SK-N-SH (cell line): ENCODE results near the gene SIM1. TPM values are rescaled to one million over a fixed set of nuclear protein-coding genes. Genes with fewer than 3 reads are reported as not detected.

Experiments used
- CTCF ChIA-PET: fragments of 300-600, 350-600 bp; formaldehyde crosslinking; extraction: SDS; loops from one replicate; lab custom pipeline; 2021; lab: Yijun Ruan, JAX
- POLR2A ChIA-PET: fragments of 350-600 bp; sonication (Branson Sonifier 250); formaldehyde crosslinking; extraction: SDS; loops from one replicate; lab custom pipeline; 2020; ENCODE audit warnings: antibody characterized with exemption, inconsistent platforms; lab: Yijun Ruan, JAX
- DNase-seq: peaks from one replicate; pipeline ENCODE4 v3.0.0; 2012
- H2AFZ ChIP-seq: fragments of 200-600 bp; sonication (generic); 2 replicates; pipeline ENCODE4 v1.8.1; 2016; ENCODE audit warnings: antibody characterized with exemption, mild to moderate bottlenecking, low read depth
- H3F3A ChIP-seq: fragments of 200-600 bp; sonication (generic); replicated peaks from 2 replicates; pipeline ENCODE3; 2016; ENCODE audit warnings: antibody characterized with exemption, mild to moderate bottlenecking; ENCODE audit not compliant: insufficient read depth
- H3K27ac ChIP-seq, 2 experiments: fragments of 200-500 bp in 1 of 2; fragments of 200-600 bp in 1 of 2; sonication (Bioruptor generic) in 1 of 2; sonication (generic), shearing (Covaris generic) in 1 of 2; 2 replicates each; pipeline versions ENCODE4 v1.5.1 to v1.6.1; 2014 to 2016; ENCODE audit warnings: low read depth in 2 of 2, inconsistent platforms in 1 of 2, low read length in 1 of 2, mild to moderate bottlenecking in 1 of 2, mixed read lengths in 1 of 2
- H3K27me3 ChIP-seq: fragments of 200-600 bp; sonication (generic), shearing (Covaris generic); 2 replicates; pipeline ENCODE4 v1.6.1; 2016; ENCODE audit warnings: mixed run types; ENCODE audit not compliant: insufficient read depth
- H3K36me3 ChIP-seq, 2 experiments: fragments of 200-500 bp in 1 of 2; fragments of 200-600 bp in 1 of 2; sonication (Bioruptor generic) in 1 of 2; sonication (generic) in 1 of 2; replicated peaks in 1 of 2; 2 replicates each; pipeline versions ENCODE3 to v1.5.1; 2014 to 2016; ENCODE audit warnings: low read length in 1 of 2, mild to moderate bottlenecking in 1 of 2; ENCODE audit not compliant: insufficient read depth in 2 of 2, control insufficient read depth in 1 of 2
- H3K4me1 ChIP-seq, 2 experiments: fragments of 200-500 bp in 1 of 2; fragments of 200-600 bp in 1 of 2; sonication (Bioruptor generic) in 1 of 2; sonication (generic), shearing (Covaris generic) in 1 of 2; 2 replicates each; pipeline versions ENCODE4 v1.5.1 to v1.6.1; 2014 to 2016; ENCODE audit warnings: low read depth in 1 of 2, low read length in 1 of 2, mixed run types in 1 of 2; ENCODE audit not compliant: insufficient read depth in 2 of 2, control insufficient read depth in 1 of 2
- H3K4me2 ChIP-seq: fragments of 200-600 bp; sonication (generic), shearing (Covaris generic); 2 replicates; pipeline ENCODE4 v1.6.1; 2017; ENCODE audit warnings: mixed run types
- H3K4me3 ChIP-seq, 2 experiments: fragments of 200-500 bp in 1 of 2; fragments of 200-600 bp in 1 of 2; sonication (Bioruptor generic) in 1 of 2; sonication (generic), shearing (Covaris generic) in 1 of 2; 2 replicates each; pipeline versions ENCODE4 v1.5.1 to v1.8.1; 2014 to 2016; ENCODE audit warnings: low read depth in 2 of 2, inconsistent platforms in 1 of 2, low read length in 1 of 2, mild to moderate bottlenecking in 1 of 2, mixed read lengths in 1 of 2, moderate library complexity in 1 of 2
- H3K79me2 ChIP-seq: fragments of 200-600 bp; sonication (generic); 2 replicates; pipeline ENCODE4 v1.8.1; 2017; ENCODE audit warnings: mild to moderate bottlenecking; ENCODE audit not compliant: insufficient read depth
- H3K9ac ChIP-seq: fragments of 200-600 bp; sonication (generic); 2 replicates; pipeline ENCODE4 v1.6.1; 2017; ENCODE audit warnings: mixed run types
- H3K9me2 ChIP-seq: fragments of 200-600 bp; sonication (generic); 2 replicates; pipeline ENCODE4 v1.6.1; 2017; ENCODE audit warnings: mixed run types
- H3K9me3 ChIP-seq: fragments of 200-600 bp; sonication (generic); 2 replicates; pipeline ENCODE4 v1.6.1; 2017; ENCODE audit warnings: mixed run types, mild to moderate bottlenecking, moderate library complexity
- H4K20me1 ChIP-seq: fragments of 200-600 bp; sonication (generic); 2 replicates; pipeline ENCODE4 v1.6.1; 2017; ENCODE audit warnings: mild to moderate bottlenecking, mixed run types; ENCODE audit not compliant: insufficient read depth
- CHD2 ChIP-seq: fragments of 150-350 bp; IDR thresholded peaks from 2 replicates; pipeline ENCODE4 v1.6.1; 2018; ENCODE audit warnings: low read length; ENCODE audit not compliant: partially characterized antibody
- EZH2phosphoT487 ChIP-seq: fragments of 200-600 bp; sonication (generic); IDR thresholded peaks from 2 replicates; pipeline ENCODE4 v1.6.1; 2017; ENCODE audit warnings: low read depth, mixed run types, mild to moderate bottlenecking, antibody characterized with exemption, moderate library complexity, borderline replicate concordance
- NRF1 ChIP-seq: IDR thresholded peaks from 2 replicates; pipeline ENCODE4 v1.6.1; 2012; ENCODE audit warnings: low read depth, mild to moderate bottlenecking, low read length
- POLR2AphosphoS5 ChIP-seq: IDR thresholded peaks from 2 replicates; pipeline ENCODE4 v1.6.1; 2012; ENCODE audit warnings: low read depth, low read length
- RAD21 ChIP-seq: IDR thresholded peaks from 2 replicates; pipeline ENCODE4 v1.6.1; 2012; ENCODE audit warnings: mild to moderate bottlenecking, low read length
- RCOR1 ChIP-seq: fragments of 150-350 bp; IDR thresholded peaks from 2 replicates; pipeline ENCODE4 v1.6.1; 2017; ENCODE audit warnings: antibody characterized with exemption, low read length
- RXRA ChIP-seq: IDR thresholded peaks from 2 replicates; pipeline ENCODE4 v1.4.0; 2012; ENCODE audit warnings: low read depth, mild to moderate bottlenecking, borderline replicate concordance
- SIN3A ChIP-seq: IDR thresholded peaks from 2 replicates; pipeline ENCODE4 v1.6.1; 2012; ENCODE audit warnings: low read depth, mild to moderate bottlenecking, low read length, moderate library complexity, borderline replicate concordance
- SMC3 ChIP-seq: IDR thresholded peaks from 2 replicates; pipeline ENCODE4 v1.6.1; 2012; ENCODE audit warnings: low read depth, low read length, improper control_type of control experiment
- TEAD4 ChIP-seq: IDR thresholded peaks from 2 replicates; pipeline ENCODE4 v1.4.0; 2012; ENCODE audit warnings: mild to moderate bottlenecking, borderline replicate concordance; ENCODE audit not compliant: insufficient read depth
- YY1 ChIP-seq: IDR thresholded peaks from 2 replicates; pipeline ENCODE4 v1.4.0; 2012; ENCODE audit warnings: low read depth, mild to moderate bottlenecking
- WGBS: methylation state at CpG from one replicate; pipeline ENCODE4 v1.1.6; 2017; ENCODE audit warnings: low lambda C conversion rate; 5-methylcytosine and 5-hydroxymethylcytosine counted together
- polyA plus RNA-seq, 3 experiments: library from polyadenylated mRNA; depleted of rRNA; stranded (reverse); fragments of >200 nt; gene quantifications; 2 replicates each; pipeline ENCODE4 v1.2.3, GENCODE V29; 2012
- TF ChIP-seq, protein P1 (sequence below): IDR thresholded peaks from 2 replicates; pipeline ENCODE4 v1.4.0; 2012; ENCODE audit warnings: low read depth, borderline replicate concordance
- TF ChIP-seq, protein P2 (sequence below): IDR thresholded peaks from 2 replicates; pipeline ENCODE4; 2012

Gene SIM1
- polyA plus RNA-seq, 1 of the 3 experiments (the other 2 are of a cell fraction) = not detected

DNA sequence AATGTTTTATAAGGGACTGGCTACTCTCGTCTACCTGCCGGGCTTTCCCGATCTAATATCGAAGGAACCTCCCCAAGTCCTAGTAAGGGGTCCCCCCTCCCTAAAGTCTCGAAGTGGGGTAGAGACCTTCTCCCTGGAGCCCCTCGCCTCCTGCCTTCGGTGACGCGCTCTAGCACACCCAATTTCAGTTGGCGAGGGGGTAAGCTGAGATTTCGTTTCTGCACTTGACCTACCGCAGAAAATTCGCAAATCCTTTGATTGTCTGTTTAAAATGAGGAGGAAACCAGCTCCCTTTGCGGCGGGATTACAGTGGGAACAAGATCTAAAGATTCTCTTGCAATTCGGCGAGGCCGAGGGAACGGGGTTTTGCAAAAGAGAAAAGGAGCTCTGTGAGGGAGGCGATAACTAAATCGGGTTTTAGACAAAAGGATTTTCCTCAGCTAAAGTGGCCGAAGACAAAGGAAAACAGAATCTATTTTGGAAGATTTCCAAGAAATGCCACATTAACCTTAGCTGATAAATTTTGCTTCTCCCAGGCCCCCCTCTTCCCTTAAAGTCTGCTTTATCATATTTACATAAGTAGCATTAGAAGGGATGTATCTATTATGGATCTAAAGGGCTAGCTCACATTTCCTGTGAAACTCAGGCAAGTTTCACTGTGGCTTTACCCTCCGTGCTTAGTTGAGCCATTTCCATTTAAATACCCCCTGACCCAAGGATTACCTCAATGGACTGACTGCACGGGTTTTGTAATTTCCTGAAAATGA, 8.4 kb downstream of the SIM1 start:
- Histone ChIP-seq H3K36me3 (no peaks in the 10 kb centered on the region), H3K9ac (no peak overlapping the region), H3F3A (peaks cover 4% of the 10 kb centered on the region)
- TF ChIP-seq POLR2AphosphoS5 = no peak
- TF ChIP-seq EZH2phosphoT487 = peak; percentile 81; the same call in 1 of the 2 replicates
- TF ChIP-seq, all 33 proteins: peak for 1
- no peaks in the 10 kb centered on the region for H3K9me3 ChIP-seq
- H3K79me2 ChIP-seq = no peaks in the 10 kb centered on the region
- H3K4me2 ChIP-seq = no peak overlapping the region
- no peak overlapping the region for H3K27ac ChIP-seq
- ChIA-PET POLR2A (interaction anchor here (0.7 kb wide), 1 partner anchor 9 kb away, joined by 3 read pairs; no protein-coding TSS in a partner anchor), CTCF (interaction anchor here (1.1 to 1.3 kb wide), 3 partner anchors 13 to 711 kb away, joined by 3 to 4 read pairs (median 3); no protein-coding TSS in a partner anchor)
- no peak overlapping the region for H3K4me3 ChIP-seq
- peaks cover 98% of the 10 kb centered on the region for H3K27me3 ChIP-seq
- 30% methylated on average over 23 of the region's 24 CpGs for WGBS
- no peak overlapping the region for H2AFZ ChIP-seq
- no peaks in the 10 kb centered on the region for H3K4me1 ChIP-seq
- no peak for DNase-seq
- no peaks in the 10 kb centered on the region for H4K20me1 ChIP-seq
- H3K9me2 ChIP-seq = no peaks in the 10 kb centered on the region

DNA sequence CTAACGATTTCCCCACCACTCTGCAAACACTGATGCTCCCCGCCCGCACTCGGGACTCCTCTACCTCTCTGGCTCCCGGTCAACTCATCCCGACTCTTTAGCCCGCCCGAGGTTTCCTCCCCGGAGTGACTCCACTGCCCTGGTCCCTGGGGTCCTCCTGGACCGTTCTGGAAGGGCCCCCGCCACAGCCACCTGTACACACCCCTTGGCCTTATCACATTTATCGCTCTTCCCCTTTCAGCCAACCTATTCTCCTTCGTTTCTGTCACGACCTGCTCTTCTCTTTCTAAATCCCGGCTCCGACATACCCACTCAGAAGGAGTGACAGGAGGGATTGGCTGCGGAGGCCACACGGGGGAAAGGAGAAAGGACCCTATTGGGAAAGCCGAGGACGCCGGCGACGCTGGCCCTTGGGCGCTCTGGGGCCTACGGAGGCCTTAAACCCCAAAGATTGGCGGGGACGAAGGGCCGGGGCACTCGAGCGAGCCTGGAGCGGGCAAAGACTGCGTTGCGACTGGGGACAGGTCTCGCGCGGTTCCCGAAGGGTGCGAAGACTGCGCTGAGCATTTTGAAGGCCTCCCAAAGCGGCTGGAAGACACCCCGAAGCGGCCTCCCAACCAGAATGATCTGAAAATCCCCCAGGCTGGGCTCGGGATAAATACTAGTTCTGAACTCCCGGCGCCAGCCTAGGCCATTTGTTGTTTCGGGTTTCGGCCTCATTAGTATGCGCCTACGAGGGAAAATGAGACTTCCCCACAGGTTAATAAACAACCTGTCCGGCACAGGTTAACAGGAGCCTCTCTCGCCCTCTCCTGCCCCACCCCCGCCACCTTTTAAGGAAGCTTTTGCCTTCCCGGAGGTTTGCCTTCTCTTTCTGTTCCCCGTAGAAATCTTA, 9.2 kb downstream of the SIM1 start:
- ChIA-PET POLR2A (no interaction called here), CTCF (no interaction called here)
- H3K4me3 ChIP-seq = no peak overlapping the region

DNA sequence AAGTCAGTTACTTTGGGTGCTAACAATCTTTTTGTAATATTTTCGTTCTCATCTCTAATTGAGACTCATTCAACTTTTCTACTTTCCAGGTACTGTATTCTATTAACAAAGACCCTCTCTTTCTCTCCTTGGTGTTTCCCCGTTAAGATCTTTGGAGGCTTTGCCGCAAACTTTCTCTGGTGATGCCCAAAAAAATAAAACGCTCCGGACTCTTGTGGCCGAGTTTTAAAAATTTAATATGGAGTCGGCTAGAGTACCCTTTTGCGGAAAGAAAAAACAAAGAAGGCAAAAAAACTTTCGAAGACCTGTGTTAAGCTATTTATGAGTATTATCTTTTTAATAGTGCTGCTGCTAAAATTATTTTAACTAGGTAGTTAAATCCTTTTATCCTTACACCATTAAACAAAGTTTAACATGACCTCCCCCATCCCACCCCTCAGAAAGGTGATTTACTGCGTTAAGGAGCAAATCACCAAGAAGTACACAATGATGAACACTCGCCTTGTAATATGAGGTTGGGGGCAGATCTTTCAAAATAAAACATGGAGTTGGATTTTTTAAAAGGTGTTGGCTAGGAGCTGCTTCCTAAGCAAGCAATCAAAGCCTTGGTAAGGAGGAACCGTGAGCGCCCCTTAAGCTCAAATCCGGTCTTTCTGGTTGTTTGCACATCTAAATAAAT, 10.0 kb downstream of the SIM1 start:
- WGBS = 14% methylated on average over 14 of the region's 14 CpGs
- ChIA-PET CTCF (no interaction called here), POLR2A (interaction anchor here (0.5 kb wide), 1 partner anchor 347 kb away, joined by 4 read pairs; no protein-coding TSS in a partner anchor)
- peaks cover 97% of the 10 kb centered on the region for H3K27me3 ChIP-seq
- H3K27ac ChIP-seq = no peak overlapping the region
- no peaks in the 10 kb centered on the region for H3K9me3 ChIP-seq
- no peak for DNase-seq
- no peak overlapping the region; the same call in 1 of the 2 replicates for H3K4me2 ChIP-seq
- no peaks in the 10 kb centered on the region for H3K9me2 ChIP-seq
- peaks cover under 1% of the 10 kb centered on the region for H3F3A ChIP-seq
- no peaks in the 10 kb centered on the region for H3K4me1 ChIP-seq
- TF ChIP-seq, protein P1, sequence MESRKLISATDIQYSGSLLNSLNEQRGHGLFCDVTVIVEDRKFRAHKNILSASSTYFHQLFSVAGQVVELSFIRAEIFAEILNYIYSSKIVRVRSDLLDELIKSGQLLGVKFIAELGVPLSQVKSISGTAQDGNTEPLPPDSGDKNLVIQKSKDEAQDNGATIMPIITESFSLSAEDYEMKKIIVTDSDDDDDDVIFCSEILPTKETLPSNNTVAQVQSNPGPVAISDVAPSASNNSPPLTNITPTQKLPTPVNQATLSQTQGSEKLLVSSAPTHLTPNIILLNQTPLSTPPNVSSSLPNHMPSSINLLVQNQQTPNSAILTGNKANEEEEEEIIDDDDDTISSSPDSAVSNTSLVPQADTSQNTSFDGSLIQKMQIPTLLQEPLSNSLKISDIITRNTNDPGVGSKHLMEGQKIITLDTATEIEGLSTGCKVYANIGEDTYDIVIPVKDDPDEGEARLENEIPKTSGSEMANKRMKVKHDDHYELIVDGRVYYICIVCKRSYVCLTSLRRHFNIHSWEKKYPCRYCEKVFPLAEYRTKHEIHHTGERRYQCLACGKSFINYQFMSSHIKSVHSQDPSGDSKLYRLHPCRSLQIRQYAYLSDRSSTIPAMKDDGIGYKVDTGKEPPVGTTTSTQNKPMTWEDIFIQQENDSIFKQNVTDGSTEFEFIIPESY = no peak
- TF ChIP-seq TEAD4 = no peak
- no peak for TF ChIP-seq CHD2
- no peak for TF ChIP-seq SIN3A
- no peak for TF ChIP-seq RAD21
- TF ChIP-seq RXRA = no peak
- TF ChIP-seq, protein P2, sequence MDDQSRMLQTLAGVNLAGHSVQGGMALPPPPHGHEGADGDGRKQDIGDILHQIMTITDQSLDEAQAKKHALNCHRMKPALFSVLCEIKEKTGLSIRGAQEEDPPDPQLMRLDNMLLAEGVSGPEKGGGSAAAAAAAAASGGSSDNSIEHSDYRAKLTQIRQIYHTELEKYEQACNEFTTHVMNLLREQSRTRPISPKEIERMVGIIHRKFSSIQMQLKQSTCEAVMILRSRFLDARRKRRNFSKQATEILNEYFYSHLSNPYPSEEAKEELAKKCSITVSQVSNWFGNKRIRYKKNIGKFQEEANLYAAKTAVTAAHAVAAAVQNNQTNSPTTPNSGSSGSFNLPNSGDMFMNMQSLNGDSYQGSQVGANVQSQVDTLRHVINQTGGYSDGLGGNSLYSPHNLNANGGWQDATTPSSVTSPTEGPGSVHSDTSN = no peak
- TF ChIP-seq YY1 = no peak
- no peak for TF ChIP-seq RCOR1
- no peak for TF ChIP-seq SMC3
- no peak for TF ChIP-seq NRF1
- H3K4me3 ChIP-seq = no peak overlapping the region
- no peaks in the 10 kb centered on the region for H3K79me2 ChIP-seq
- no peak overlapping the region for H2AFZ ChIP-seq
- H3K36me3 ChIP-seq = no peaks in the 10 kb centered on the region
- H4K20me1 ChIP-seq = no peaks in the 10 kb centered on the region
- no peak overlapping the region for H3K9ac ChIP-seq

More for the DNA sequence above, 9.2 kb downstream of the SIM1 start:
- Histone ChIP-seq H3K27ac (no peak overlapping the region), H3K27me3 (peaks cover 98% of the 10 kb centered on the region), H4K20me1 (no peaks in the 10 kb centered on the region), H3K36me3 (no peaks in the 10 kb centered on the region), H3K9me3 (no peaks in the 10 kb centered on the region), H3K79me2 (no peaks in the 10 kb centered on the region), H3K9ac (no peak overlapping the region), H2AFZ (no peak overlapping the region), H3K4me1 (no peaks in the 10 kb centered on the region), H3F3A (peaks cover 4% of the 10 kb centered on the region), H3K4me2 (no peak overlapping the region), H3K9me2 (no peaks in the 10 kb centered on the region)
- TF ChIP-seq NRF1 (no peak), EZH2phosphoT487 (peak; percentile 94; the same call in 1 of the 2 replicates)
- DNase-seq = no peak
- 15% methylated on average over 45 of the region's 54 CpGs for WGBS
